ENCODE results near the gene SLC22A3. TPM values are rescaled to one million over a fixed set of nuclear protein-coding genes. Genes with fewer than 3 reads are reported as not detected.

SLC22A3 gene
- total and polyA plus RNA-seq, 2 of the 13 experiments (the other 11 are each of a cell fraction or from before 2014, with no cell fraction given) = 12.0 to 31.5 TPM

DNA sequence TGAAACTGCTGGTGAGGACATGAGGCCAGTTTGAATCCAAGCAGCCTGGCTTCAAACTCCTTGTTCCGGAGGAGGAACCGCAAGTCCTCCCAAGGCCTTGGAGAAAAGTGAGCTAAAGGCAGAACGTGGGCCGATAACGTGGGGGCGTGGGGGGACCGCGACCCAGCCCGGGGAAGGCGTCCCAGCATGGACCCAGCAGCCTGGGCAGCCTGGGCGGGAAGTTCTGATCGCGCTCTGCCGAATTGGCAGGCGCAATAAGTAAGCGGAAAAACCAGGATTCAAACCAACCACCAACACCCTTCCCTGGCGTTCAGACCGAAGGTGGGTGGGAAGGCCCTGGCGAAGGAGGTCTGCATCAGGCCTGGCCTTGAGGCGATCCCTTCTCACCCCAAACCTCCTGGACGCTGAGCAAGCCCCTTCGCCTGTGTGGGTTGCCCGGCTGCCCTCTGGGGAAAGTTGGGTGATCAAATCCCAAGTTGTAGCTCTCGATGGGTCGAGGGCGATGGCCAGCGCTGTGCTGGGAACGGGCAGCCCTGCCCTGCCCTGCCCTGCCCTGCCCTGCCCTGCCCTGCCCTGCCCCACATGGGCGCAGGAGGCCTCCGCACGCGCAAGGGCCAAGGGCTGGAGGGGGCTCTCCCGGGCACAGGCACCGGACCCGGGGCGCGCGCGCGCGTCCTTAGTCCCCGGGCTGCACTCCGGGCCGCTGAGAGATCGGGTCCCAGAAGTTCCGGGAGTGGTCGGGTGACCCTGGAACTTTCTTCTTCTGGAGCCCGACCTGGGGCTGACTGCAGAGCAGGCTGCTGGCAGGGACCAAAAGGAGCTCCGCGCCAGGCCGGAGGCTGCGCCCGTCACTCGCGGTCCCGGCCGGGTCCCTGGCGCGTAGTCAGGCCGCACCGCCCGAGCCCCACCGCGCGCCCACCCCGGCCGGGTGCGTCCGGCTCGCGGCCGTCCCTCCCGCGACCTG is 637 bp upstream of the SLC22A3 start (continued):
- TF ChIP-seq ASH2L (IDR thresholded peaks at IDR 0.05; ENCODE audit: insufficient read length, low read depth, low read length) (no peak), ZBTB7A (CRISPR knock-in tag; IDR thresholded peaks at IDR 0.05) (no peak), ERF (CRISPR knock-in tag; IDR thresholded peaks at IDR 0.05) (no peak), ZNF839 (CRISPR knock-in tag; IDR thresholded peaks at IDR 0.05; ENCODE audit: borderline replicate concordance) (no peak), KAT8 (CRISPR knock-in tag; IDR thresholded peaks at IDR 0.05) (no peak), TCF12 (IDR thresholded peaks at IDR 0.05) (no peak), TCF12 (CRISPR knock-in tag; IDR thresholded peaks at IDR 0.05) (no peak), MXI1 (IDR thresholded peaks at IDR 0.05; ENCODE audit: borderline replicate concordance, low read depth, low read length) (no peak), NCOA5 (CRISPR knock-in tag; IDR thresholded peaks at IDR 0.05) (no peak), CHD4 (IDR thresholded peaks at IDR 0.05; ENCODE audit: borderline replicate concordance, low read length) (no peak), TCF7 (IDR thresholded peaks at IDR 0.05; ENCODE audit: low read depth) (no peak), ZNF292 (CRISPR knock-in tag; IDR thresholded peaks at IDR 0.05; ENCODE audit: borderline replicate concordance, low read depth) (no peak), ZNF616 (CRISPR knock-in tag; IDR thresholded peaks at IDR 0.05; ENCODE audit: low read depth) (0 out of 2 replicates have a peak, but pooled peaks have one; percentile 5), MTA1 (CRISPR knock-in tag; IDR thresholded peaks at IDR 0.05; ENCODE audit: borderline replicate concordance) (no peak), HDAC2 (CRISPR knock-in tag; IDR thresholded peaks at IDR 0.05) (no peak), ZBTB8A (CRISPR knock-in tag; IDR thresholded peaks at IDR 0.05; ENCODE audit: borderline replicate concordance, low read depth) (no peak), MLX (CRISPR knock-in tag; IDR thresholded peaks at IDR 0.05) (no peak), ZNF350 (CRISPR knock-in tag; IDR thresholded peaks at IDR 0.05; ENCODE audit: borderline replicate concordance, low read depth) (no peak), GZF1 (CRISPR knock-in tag; IDR thresholded peaks at IDR 0.05) (no peak), ZNF446 (CRISPR knock-in tag; IDR thresholded peaks at IDR 0.05) (no peak)
- TF ChIP-seq, protein P1, sequence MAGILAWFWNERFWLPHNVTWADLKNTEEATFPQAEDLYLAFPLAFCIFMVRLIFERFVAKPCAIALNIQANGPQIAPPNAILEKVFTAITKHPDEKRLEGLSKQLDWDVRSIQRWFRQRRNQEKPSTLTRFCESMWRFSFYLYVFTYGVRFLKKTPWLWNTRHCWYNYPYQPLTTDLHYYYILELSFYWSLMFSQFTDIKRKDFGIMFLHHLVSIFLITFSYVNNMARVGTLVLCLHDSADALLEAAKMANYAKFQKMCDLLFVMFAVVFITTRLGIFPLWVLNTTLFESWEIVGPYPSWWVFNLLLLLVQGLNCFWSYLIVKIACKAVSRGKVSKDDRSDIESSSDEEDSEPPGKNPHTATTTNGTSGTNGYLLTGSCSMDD (CRISPR knock-in tag; IDR thresholded peaks at IDR 0.05) = no peak
- TF ChIP-seq, protein P2, sequence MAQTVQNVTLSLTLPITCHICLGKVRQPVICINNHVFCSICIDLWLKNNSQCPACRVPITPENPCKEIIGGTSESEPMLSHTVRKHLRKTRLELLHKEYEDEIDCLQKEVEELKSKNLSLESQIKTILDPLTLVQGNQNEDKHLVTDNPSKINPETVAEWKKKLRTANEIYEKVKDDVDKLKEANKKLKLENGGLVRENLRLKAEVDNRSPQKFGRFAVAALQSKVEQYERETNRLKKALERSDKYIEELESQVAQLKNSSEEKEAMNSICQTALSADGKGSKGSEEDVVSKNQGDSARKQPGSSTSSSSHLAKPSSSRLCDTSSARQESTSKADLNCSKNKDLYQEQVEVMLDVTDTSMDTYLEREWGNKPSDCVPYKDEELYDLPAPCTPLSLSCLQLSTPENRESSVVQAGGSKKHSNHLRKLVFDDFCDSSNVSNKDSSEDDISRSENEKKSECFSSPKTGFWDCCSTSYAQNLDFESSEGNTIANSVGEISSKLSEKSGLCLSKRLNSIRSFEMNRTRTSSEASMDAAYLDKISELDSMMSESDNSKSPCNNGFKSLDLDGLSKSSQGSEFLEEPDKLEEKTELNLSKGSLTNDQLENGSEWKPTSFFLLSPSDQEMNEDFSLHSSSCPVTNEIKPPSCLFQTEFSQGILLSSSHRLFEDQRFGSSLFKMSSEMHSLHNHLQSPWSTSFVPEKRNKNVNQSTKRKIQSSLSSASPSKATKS (CRISPR knock-in tag; IDR thresholded peaks at IDR 0.05) = no peak; the same call in 1 of the 2 replicates
- TF ChIP-seq, protein P3, sequence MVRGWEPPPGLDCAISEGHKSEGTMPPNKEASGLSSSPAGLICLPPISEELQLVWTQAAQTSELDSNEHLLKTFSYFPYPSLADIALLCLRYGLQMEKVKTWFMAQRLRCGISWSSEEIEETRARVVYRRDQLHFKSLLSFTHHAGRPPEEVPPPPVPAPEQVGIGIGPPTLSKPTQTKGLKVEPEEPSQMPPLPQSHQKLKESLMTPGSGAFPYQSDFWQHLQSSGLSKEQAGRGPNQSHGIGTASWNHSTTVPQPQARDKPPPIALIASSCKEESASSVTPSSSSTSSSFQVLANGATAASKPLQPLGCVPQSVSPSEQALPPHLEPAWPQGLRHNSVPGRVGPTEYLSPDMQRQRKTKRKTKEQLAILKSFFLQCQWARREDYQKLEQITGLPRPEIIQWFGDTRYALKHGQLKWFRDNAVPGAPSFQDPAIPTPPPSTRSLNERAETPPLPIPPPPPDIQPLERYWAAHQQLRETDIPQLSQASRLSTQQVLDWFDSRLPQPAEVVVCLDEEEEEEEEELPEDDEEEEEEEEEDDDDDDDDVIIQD (CRISPR knock-in tag; IDR thresholded peaks at IDR 0.05; ENCODE audit: low read depth) = no peak

Measured in HepG2 (cell line).